ENCODE data around the gene ACSM2A.
"Not testable (repeated sequence)": the region's sequence is repeated elsewhere in the genome, so short reads cannot be mapped to it uniquely, and the experiment has no call there.

ACSM2A gene

DNA sequence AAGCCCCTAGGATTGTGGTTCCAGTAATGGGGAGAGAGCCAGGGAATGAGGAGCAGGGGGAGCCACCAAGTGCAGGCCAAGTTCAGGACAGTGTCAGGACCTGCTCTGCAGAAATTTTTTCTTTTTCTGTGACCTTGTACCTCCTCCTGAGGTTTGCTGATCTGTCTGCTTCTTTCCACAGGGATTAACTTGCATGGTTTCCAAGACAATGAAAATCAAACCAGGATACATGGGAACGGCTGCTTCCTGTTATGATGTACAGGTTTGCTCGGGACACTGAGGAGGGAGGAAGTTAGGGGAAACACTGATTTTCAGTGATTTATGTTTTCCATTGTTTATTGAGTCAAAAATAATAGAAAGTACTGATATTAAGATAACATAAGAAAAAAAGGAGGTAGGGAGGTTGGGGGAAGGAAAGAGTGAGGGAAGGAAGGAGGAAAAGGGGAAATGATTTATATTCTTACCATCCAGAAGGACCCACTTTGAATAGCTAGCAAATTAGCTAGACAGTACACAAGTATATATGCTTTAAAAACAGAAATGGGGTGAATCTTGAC is 25.9 kb downstream of the ACSM2A start:
- H3K4me2 ChIP-seq (ENCODE audit: low read length); H4K20me1 ChIP-seq (ENCODE audit: insufficient read depth, low read length); H3K9me3 ChIP-seq (ENCODE audit: insufficient read depth, low read length); H2AFZ ChIP-seq (ENCODE audit: low read depth, low read length); H3K9ac ChIP-seq (ENCODE audit: low read length); H3K4me3 ChIP-seq (ENCODE audit: low read length); H3K79me2 ChIP-seq (ENCODE audit: low read length); H3K27me3 ChIP-seq (ENCODE audit: low read depth, low read length); H3K36me3 ChIP-seq (replicated peaks; ENCODE audit: low read depth, low read length); H3K27ac ChIP-seq (ENCODE audit: low read length); H3K4me1 ChIP-seq (ENCODE audit: low read length): not testable (repeated sequence)

- H3K4me1 ChIP-seq (ENCODE audit: low read length), result not testable (repeated sequence)
These were observed 32.7 kb downstream of the ACSM2A start for GRCh38 chr16:20483989-20484388.

DNA sequence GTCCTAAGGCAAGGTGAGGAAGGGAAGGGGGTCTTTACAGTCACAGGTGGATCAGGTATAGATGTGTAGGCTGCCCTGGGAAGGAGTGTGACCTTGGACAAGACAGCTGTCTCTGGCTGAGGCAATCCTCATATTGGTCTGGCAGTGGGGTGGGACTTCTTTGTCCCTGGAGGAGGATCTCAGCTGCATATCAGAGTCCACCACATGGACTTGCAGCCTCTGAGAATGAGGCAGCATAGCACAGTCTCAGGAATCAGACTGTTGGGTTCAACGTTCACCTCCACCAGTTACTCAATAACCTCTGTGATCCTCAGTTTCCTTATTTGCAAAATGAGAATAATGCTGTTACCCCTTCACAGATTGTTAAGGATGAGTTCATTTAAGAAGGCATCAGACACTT is 33.4 kb downstream of the ACSM2A start:
- Histone ChIP-seq H3K9ac (ENCODE audit: low read length) (no peak overlapping the region), H3K4me2 (ENCODE audit: low read length) (no peak overlapping the region), H3K9me3 (ENCODE audit: insufficient read depth, low read length) (no peaks in the 10 kb centered on the region), H3K36me3 (replicated peaks; ENCODE audit: low read depth, low read length) (no peaks in the 10 kb centered on the region), H3K4me1 (ENCODE audit: low read length) (no peaks in the 10 kb centered on the region), H3K79me2 (ENCODE audit: low read length) (no peaks in the 10 kb centered on the region), H3K27me3 (ENCODE audit: low read depth, low read length) (peaks cover 14% of the 10 kb centered on the region; the same call in 1 of the 2 replicates), H4K20me1 (ENCODE audit: insufficient read depth, low read length) (no peaks in the 10 kb centered on the region), H3K27ac (ENCODE audit: low read length) (no peak overlapping the region), H3K4me3 (ENCODE audit: low read length) (no peak overlapping the region), H2AFZ (ENCODE audit: low read depth, low read length) (no peak overlapping the region)
- TF ChIP-seq CTCF (IDR thresholded peaks at IDR 0.05; ENCODE audit: low read depth, low read length) (no peak), EZH2phosphoT487 (IDR thresholded peaks at IDR 0.05; ENCODE audit: low read depth) (no peak)

More at GRCh38 chr16:20483989-20484388, 32.7 kb downstream of the ACSM2A start:
- H3K79me2 ChIP-seq (ENCODE audit: low read length); H3K9ac ChIP-seq (ENCODE audit: low read length); H4K20me1 ChIP-seq (ENCODE audit: insufficient read depth, low read length); H3K4me2 ChIP-seq (ENCODE audit: low read length); H3K4me3 ChIP-seq (ENCODE audit: low read length); H2AFZ ChIP-seq (ENCODE audit: low read depth, low read length); H3K9me3 ChIP-seq (ENCODE audit: insufficient read depth, low read length); H3K27ac ChIP-seq (ENCODE audit: low read length); H3K36me3 ChIP-seq (replicated peaks; ENCODE audit: low read depth, low read length): not testable (repeated sequence)
- peaks cover 14% of the 10 kb centered on the region; the same call in 1 of the 2 replicates for H3K27me3 ChIP-seq (ENCODE audit: low read depth, low read length)

GRCh38 chr16:20485408-20485807 is 34.1 kb downstream of the ACSM2A start:
- peaks cover 14% of the 10 kb centered on the region; the same call in 1 of the 2 replicates for H3K27me3 ChIP-seq (ENCODE audit: low read depth, low read length)
- no peak overlapping the region for H2AFZ ChIP-seq (ENCODE audit: low read depth, low read length)
- no peak overlapping the region for H3K27ac ChIP-seq (ENCODE audit: low read length)
- H4K20me1 ChIP-seq (ENCODE audit: insufficient read depth, low read length), result no peaks in the 10 kb centered on the region
- H3K4me1 ChIP-seq (ENCODE audit: low read length), result no peaks in the 10 kb centered on the region
- TF ChIP-seq EZH2phosphoT487 (IDR thresholded peaks at IDR 0.05; ENCODE audit: low read depth) (no peak), CTCF (IDR thresholded peaks at IDR 0.05; ENCODE audit: low read depth, low read length) (no peak)
- no peaks in the 10 kb centered on the region for H3K36me3 ChIP-seq (replicated peaks; ENCODE audit: low read depth, low read length)
- H3K9ac ChIP-seq (ENCODE audit: low read length), result no peak overlapping the region
- H3K4me3 ChIP-seq (ENCODE audit: low read length), result no peak overlapping the region
- H3K79me2 ChIP-seq (ENCODE audit: low read length), result no peaks in the 10 kb centered on the region
- no peaks in the 10 kb centered on the region for H3K9me3 ChIP-seq (ENCODE audit: insufficient read depth, low read length)
- no peak overlapping the region for H3K4me2 ChIP-seq (ENCODE audit: low read length)

DNA sequence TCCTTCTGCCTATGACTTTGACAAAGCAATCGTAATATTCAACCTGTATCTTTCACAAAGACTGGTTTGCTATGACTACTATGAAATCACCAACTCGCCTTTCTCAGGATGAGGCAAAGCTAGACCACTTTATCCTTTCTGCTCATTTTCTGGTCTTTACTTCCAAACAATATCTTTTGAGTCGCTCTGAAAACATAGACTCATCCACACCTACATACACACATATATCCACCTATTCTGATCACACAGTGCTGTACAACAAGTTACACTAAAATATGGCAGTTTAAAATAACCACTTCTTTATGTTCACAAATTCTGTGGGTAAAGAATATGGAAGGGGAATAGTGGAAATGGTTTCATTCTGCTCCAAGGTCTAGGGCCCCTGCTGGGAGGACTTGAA is 39.7 kb downstream of the ACSM2A start:
- H3K9ac ChIP-seq (ENCODE audit: low read length); H3K4me3 ChIP-seq (ENCODE audit: low read length); H3K4me1 ChIP-seq (ENCODE audit: low read length); H3K27ac ChIP-seq (ENCODE audit: low read length); H3K79me2 ChIP-seq (ENCODE audit: low read length); H2AFZ ChIP-seq (ENCODE audit: low read depth, low read length); H3K9me3 ChIP-seq (ENCODE audit: insufficient read depth, low read length); H3K4me2 ChIP-seq (ENCODE audit: low read length); H4K20me1 ChIP-seq (ENCODE audit: insufficient read depth, low read length); H3K36me3 ChIP-seq (replicated peaks; ENCODE audit: low read depth, low read length); H3K27me3 ChIP-seq (ENCODE audit: low read depth, low read length): not testable (repeated sequence)

- not testable (repeated sequence) for H3K79me2 ChIP-seq (ENCODE audit: low read length); H3K4me1 ChIP-seq (ENCODE audit: low read length); H3K27me3 ChIP-seq (ENCODE audit: low read depth, low read length); H3K9ac ChIP-seq (ENCODE audit: low read length); H2AFZ ChIP-seq (ENCODE audit: low read depth, low read length); H3K36me3 ChIP-seq (replicated peaks; ENCODE audit: low read depth, low read length); H3K4me2 ChIP-seq (ENCODE audit: low read length); H3K4me3 ChIP-seq (ENCODE audit: low read length); H3K9me3 ChIP-seq (ENCODE audit: insufficient read depth, low read length); H3K27ac ChIP-seq (ENCODE audit: low read length); H4K20me1 ChIP-seq (ENCODE audit: insufficient read depth, low read length)
These were observed 40.1 kb downstream of the ACSM2A start for GRCh38 chr16:20491448-20491847.
